Stimulated activated CD4-positive, alpha-beta T cell treated with anti-CD3 and anti-CD28 coated beads, TNF-alpha, amount 100 ng/mL, for 48 hours (primary cell): ENCODE data around the gene RBM3.

Experiments
- DNase-seq, 3 donors: peaks; one replicate each; pipeline ENCODE4 v3.0.0-alpha.2; 2020; ENCODE audit warnings: low read depth in 3 of 3

Gene RBM3

DNA sequence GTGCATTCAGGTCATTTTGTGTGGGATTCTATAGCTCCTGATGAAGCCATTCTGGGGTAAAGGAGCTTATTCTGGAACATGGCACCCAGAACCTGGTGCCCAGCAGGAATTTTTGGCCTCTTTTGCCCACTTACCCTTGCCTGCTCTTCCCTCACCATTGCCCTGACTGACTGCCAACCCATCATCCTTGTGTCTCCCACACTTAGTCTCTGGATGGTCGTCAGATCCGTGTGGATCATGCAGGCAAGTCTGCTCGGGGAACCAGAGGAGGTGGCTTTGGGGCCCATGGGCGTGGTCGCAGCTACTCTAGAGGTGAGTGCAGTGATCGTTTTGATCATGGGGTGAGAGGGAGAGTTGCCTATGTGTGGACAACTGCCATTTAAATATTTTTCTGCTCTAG is 1.8 kb downstream of the RBM3 start:
- DNase-seq = no peak

DNA sequence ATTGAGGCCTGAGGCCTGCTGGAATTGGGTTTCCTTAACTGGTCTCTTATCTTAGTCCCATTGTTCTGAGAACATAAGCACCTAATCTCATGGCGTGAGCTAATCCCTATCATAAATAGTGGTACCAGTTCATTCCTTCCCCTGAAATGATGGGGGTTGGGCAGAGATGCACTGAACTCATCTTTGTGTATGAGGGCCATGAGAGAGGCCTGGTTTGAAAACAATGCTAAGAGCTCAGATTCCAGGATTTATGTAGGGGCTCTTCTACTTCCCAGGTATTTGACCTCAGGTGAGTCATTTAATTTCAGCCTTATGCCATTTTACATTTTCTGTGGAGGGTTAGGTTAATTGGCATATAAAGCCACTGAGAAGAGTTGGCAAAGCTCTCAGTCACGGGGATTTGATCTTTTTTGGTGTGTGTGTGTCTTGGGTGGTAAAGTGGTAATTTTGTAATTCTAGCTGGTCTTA is 4.4 kb downstream of the RBM3 start:
- no peak for DNase-seq

DNA sequence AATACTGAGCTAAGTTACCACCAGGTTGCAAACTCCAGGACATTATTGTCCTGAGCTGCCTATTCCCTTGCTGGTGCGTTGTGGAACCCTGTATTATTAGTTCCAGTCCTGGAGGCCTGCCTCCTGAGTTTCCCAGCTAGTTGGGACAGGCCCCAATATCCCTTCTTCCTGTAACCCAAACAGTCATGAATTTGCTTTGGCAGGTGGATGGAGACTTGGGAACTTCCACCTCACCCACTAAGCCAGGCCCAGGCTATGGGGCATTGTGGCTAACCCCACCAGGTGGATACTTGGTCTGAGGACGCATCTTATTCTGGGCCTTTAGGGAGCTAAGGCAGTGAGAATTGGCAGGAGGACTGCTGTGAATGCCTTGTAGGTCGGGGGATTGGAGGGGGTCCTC is 5.0 kb downstream of the RBM3 start:
- DNase-seq = no peak

DNA sequence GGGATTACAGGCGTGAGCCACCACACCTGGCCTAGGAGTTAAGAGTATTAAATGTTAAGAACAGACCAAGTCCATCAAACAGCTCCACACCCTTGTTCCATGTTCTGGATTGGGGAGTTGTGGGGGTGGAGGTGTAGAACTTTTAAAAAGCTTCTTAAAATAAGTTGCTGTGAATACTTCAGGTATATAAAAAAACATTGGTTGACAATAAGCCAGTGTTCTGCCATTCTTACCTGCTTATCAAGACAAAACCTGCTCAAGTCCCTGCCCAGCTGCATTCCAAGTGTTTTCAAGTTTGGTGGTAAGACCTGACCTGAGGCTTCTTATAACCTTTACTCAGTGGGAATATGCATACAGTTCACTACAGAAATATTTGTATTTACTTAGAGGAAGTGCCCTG is 6.4 kb downstream of the RBM3 start:
- no peak for DNase-seq

DNA sequence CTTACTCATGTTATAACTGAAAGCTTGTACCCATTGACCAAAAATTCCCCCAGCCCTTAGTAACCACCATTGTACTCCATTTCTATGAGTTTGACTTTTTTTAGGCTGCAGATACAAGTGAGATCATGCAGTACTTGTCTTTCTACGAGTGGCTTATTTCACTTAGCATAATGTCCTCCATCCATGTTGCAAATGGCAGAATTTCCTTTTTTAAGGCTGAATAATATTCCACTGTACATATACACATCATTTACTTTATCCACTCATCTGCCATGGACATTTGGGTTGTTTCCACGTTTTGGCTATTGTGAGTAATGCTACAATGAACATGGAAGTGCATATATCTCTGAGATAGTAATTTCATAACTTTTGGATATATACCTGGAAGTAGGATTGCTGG is 10.4 kb downstream of the RBM3 start:
- DNase-seq = no peak

DNA sequence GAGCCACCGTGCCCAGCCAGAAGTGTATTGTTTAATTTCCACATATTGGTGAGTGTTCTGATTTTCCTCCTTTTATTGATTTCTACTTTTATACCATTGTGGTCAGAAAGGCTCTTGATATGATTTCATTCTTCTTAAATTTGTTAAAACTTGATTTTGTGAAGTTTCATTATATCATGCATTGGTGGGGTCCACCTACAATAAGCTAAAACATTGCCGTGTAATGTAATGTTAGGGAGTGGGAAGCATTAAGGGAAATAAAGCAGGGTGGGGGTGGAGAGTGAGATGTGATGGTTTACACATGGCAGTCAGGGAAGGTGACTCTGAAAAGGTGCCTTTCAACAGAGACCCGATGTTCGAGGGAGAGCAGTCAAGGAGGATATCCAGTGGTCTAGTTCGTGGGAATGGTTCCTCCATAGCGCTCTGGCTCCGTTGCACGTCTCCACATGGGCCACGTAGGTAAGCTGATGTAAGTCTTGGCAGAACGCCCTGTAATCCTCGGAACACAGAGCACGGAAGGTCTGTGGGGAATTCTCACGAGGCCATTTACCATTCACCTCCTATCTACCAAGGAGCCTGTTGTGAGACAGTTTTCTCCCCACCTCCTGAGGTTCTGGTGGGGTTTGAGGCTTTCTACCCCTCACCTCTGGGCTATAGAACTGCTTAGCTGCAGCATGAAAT is 15.3 kb downstream of the RBM3 start:
- no peak for DNase-seq

DNA sequence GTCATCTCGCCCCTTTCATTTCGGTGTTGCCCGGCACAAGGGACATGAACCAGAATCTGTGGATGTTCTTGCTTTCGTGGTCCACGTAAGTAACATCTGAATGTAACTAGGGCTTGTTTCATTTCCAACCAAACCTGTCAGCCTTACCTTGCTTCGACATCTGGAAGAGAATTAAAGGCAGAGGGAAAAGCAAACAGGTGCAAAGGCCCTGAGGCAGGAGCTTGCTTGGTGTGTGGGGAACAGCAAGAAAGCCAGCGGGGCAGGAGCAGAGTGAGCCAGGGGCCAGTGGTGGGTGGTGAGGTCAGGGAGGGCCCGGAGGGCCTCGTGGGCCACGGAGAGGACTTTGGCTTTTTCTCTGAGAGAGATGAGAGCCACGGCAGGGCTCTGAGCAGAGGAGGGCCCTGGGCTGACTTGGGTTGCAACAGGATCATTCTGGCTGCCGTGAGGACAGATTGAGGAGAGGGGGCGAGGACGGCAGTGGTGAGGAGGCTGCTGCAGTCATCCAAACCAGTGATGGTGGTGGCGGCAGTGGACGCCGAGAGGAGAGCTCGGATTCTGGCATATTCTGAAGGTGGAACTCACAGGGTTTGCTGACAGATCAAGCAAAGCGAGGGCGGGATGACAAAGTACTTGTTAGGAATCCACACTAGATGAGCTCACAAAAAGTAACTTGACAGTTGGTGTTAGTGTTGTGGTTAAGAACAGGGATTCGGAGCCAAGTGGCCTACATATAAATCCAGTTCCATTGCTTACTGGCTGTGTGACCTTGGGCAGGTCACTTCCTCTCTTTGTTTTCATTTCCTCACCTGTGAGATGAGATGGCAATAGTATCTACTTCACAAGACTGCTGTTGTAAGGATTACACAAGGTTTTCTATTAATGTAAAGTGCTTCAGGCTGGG is 16.2 kb downstream of the RBM3 start:
- DNase-seq = no peak

DNA sequence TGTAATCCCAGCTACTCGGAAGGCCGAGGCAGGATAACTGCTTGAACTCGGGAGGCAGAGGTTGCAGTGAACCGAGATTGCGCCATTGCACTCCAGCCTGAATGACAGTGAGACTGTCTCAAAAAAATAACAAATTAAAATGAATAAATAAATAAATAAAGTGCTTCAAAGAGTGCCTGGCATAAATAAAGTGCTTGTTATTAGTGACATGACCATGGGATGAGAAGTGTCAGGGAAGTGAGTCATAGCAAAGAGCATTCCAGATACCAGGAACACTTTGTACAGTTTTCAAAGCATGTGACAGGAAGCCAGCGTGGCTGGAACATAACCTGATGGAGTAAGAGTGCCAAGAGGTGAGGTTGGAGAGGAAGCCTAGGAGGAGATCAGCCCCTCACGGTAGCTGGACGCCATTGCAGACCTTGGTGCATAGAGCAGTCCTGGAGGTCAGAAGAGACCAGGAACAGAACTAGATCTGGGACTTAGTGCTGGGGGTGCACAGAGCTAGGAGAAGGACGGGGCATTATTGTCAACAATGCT is 17.0 kb downstream of the RBM3 start:
- DNase-seq = no peak

DNA sequence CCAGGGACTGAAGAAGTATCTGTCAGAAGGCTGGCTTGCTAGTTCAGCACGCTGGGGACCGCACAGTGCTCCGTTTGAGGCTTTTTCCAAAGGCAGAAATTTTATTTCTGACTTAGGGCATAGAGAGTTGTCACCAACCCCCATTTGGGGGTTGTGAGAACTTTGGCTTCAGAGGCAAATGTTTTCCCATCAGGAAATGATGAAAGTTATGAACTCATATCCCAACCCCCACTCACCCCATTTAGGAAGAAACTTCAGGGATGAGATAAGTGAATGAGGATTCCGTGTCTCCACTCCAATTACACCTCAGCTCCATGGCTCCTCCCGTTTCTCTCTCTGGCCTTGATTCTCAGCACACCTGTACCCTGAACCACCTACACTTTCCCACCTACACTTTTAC is 18.7 kb downstream of the RBM3 start:
- DNase-seq = no peak

DNA sequence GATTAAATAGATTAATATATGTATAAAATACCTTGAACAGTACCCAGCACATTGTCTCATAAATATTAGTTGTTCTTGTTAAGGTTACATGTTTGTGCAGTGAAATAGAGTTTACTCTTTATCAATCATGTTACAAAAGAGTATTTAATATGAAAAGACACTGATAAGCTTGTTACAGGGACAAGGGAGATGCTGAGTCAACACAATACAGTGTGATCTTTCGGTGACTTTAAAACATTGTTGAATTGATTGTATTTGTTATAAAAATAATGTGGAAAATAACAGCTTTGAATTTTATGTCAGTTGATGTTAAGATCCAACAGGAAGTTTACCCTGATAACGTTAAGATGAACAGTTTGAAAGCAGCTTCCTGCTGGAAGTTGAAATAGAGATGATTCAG is 21.6 kb downstream of the RBM3 start:
- DNase-seq = no peak

DNA sequence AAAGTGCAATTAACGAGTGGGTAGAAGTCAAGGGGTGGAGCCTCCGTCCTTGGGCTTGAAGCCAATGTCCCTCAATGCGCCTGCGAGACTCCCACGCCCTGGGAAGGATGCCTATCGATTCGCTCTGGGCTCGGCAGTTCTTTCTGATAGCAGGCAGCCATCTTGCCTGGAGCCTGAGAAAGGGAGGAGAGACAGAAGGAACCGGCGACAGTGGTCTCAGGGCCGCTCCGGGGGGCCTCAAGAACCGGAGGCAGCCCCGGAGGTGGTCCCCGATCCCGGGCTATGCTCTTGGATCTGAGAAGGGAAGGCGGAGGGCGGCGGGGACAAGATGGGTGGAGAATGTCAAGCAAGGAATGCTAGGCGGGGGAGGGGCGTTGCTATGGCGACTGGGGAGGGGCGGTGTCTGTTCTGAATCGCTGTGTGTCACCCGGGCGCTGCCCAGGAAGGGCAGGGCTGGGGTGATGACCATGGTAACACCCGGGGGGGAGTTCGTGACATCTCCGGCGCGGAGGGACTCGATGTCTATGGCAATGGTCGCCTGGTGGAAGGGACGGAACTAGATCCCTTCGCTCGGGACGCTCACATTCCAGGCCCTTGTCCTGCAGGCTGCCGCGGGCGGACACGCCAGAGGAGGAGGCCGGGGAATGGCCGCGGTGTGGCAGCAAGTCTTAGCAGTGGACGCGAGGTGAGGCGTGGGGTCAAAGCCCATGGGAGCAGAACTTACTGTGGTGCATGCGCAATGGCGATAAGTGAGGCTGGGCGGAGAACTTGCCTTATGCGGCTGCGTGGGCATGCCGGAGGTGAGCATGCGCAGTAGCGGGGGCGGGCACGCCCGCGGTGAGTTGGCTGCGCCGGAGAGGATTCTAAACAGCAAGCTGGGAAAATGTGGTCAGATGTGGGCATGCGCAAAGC is 23.3 kb downstream of the RBM3 start, which contains the start of gene WDR13:
Gene WDR13 (plus strand): TSS at position 140 of the 912 bp plus-strand sequence. CDS start 505 bp downstream, at position 645.
- peak; percentile 75 to 80 (median 79) for DNase-seq

DNA sequence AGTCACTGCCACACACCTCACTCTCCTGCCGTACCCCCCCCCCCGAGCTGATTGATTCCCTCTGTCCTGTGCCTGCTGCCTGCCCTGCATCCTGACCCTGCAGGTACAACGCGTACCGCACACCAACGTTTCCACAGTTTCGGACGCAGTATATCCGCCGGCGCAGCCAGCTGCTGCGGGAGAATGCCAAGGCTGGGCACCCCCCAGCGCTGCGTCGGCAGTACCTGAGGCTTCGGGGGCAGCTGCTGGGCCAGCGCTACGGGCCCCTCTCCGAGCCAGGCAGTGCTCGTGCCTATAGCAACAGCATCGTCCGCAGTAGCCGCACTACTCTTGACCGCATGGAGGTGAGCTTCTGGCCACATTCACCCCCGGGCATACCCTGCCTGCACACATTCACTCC is 24.3 kb downstream of the RBM3 start:
- DNase-seq = no peak

DNA sequence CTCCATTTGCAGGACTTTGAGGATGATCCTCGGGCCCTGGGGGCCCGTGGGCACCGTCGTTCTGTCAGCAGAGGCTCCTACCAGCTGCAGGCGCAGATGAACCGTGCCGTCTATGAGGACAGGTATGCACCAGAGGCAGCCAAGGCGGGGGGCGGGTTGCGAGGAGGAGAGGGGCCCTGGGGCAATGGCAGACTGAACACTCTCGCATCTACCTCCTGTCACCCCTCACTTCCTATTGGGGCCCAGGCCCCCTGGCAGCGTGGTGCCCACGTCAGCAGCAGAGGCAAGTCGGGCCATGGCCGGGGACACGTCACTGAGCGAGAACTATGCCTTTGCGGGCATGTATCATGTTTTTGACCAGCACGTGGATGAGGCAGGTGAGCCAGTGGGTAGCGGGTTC is 25.1 kb downstream of the RBM3 start:
- DNase-seq = no peak

DNA sequence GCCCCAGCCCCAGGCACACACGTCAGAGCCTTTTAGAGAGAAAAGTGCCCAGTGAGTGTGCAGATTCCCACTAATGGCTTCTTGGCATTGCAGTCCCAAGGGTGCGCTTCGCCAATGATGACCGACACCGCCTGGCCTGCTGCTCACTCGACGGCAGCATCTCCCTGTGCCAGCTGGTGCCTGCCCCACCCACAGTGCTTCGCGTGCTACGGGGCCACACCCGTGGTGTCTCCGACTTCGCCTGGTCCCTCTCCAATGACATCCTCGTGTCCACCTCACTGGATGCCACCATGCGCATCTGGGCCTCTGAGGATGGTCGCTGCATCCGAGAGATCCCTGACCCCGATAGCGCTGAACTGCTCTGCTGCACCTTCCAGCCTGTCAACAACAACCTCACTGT is 25.9 kb downstream of the RBM3 start:
- no peak for DNase-seq

DNA sequence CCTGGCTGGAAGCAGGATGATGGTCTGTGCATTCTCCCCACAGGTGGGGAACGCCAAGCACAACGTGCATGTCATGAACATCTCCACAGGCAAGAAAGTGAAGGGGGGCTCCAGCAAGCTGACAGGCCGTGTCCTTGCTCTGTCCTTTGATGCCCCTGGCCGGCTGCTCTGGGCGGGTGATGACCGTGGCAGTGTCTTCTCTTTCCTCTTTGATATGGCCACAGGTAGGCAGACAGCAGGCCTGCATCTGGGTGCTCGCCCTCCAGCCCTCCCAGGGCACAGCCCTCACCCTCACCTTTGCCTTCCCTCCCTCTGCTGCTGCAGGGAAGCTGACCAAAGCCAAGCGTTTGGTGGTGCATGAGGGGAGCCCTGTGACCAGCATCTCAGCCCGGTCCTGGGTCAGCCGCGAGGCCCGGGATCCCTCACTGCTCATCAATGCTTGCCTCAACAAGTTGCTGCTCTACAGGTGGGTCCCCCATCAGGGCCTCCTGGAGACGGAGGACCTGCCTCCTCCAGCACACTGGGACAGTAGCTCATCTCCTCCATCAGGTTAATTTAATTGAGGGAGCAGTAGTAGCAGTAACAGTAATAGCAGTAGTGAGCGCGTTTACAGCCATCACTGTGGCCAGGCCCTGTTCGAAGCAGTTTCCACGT is 27.6 kb downstream of the RBM3 start:
- DNase-seq = no peak

DNA sequence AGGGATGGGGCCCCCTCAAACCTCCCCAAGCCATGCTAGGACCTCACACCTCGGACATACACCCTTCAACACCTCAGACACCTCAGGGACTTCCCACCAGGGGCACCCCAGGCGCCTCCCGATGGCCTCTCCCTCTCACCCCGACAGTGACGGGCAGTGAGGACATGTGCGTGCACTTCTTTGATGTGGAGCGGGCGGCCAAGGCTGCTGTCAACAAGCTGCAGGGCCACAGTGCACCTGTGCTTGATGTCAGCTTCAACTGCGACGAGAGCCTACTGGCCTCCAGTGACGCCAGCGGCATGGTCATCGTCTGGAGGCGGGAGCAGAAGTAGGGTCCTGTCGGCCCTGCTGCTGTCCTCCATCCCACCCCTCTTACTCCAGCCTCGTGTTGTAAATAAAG is 30.4 kb downstream of the RBM3 start:
- no peak for DNase-seq

DNA sequence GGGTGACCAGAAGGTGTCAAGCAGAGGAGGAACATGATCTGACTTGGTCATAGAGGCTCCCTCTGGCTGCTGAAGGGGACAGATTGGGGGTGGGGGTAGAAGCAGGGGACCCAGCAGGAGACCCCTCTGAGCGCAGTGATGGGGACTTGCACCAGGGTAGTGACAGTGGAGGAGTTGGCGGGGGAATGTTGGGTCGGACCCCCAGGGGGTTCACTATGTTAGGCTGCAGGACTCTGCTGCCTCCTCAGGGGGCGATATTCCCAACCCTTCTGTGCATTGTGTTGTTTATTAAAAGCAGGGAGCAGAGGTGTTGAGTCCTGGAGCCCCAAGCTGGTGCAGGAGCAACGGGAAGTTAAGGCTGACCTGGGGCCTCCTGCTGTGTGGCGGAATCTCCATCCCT is 31.8 kb downstream of the RBM3 start:
- DNase-seq = no peak

DNA sequence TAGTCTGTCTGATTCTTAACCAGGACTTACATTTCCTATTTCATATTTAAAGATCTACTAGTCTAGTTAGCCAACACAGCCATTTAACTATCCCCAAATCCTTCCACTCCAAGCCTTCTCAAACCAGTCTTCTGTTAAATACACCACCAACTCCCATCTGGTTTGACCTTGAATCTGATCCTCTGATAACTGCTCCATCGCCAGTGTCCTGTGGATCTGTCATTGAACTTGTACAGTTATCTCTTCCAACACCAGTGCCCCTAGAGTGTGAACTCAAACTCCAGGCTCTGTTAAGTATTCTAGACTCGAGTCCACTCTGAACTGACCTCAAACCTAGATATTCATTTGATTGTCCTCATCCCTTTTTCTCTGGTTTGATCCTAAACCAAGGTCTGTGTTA is 37.4 kb downstream of the RBM3 start:
- no peak for DNase-seq

DNA sequence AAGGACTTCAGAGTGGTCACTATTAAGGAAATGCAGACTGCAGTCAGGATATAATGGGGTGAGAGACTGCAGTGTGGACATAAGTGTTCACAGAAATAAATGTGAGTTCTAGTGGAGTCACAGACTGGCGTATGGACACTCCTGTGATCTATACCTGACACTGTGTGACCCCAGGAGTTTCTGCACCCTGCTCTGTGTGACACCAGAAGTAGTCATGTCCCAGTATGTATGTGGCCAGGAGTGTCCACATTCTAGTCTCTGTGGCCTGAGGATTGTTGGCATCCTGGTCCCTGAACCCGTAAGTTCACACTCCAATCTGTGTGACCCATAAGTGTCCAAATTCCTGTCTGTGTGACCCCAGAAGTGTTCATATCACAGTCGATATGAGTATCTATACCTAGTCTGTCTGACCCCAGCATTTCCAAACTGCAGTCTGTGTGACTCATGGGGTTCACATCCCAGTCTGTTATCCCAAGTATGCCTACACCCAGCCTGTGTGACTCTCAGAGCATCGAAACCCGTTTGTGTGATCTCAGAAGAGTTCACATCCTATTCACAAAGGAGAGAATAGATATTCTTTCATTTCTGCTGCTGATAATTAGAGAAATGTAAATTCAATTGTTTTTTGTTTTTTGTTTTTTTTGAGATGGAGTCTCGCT is 39.3 kb downstream of the RBM3 start:
- no peak for DNase-seq

DNA sequence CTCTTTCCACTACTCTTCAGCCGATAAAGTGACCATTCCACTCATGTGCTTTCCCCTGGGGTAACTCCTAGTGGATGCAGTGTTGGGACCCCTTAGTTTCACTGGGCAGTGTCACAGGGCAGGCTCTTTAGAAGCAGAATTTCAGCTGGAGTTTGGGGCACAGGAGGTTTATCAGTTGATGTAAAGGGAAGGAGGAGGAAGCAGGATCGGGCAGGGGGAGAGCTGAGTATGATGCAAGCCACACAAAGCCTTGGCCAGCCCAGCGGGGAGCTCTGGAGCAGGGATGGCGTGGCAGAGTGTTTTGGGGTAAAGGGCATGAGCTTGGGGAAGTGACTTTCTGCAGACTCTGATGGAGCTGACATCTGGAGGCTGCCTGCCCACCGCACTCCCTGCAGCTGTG is 42.3 kb downstream of the RBM3 start:
- no peak for DNase-seq
